GM13977 (cell line): Measurements from ENCODE around the gene EDN2.

ENCODE experiments used
- DNase-seq: peaks from one replicate; pipeline ENCODE4 v3.0.0; 2012; ENCODE audit warnings: low spot score
- CTCF ChIP-seq: IDR thresholded peaks from 2 replicates; pipeline ENCODE4 v1.5.1; 2012; ENCODE audit warnings: mild to moderate bottlenecking, control low read depth; ENCODE audit not compliant: insufficient read depth; ENCODE audit errors: extremely low read depth, missing control alignments
- in situ Hi-C: fragments of 300-500 bp; cut with MboI; formaldehyde crosslinking; loops from one replicate; pipeline ENCODE4 v1.12.0; 2022; ENCODE audit warnings: low sequenced_read_pairs, low pct_unique_long_range_greater_than_20kb, mixed read lengths, inconsistent platforms; ENCODE audit not compliant: unreplicated experiment

The EDN2 gene

DNA sequence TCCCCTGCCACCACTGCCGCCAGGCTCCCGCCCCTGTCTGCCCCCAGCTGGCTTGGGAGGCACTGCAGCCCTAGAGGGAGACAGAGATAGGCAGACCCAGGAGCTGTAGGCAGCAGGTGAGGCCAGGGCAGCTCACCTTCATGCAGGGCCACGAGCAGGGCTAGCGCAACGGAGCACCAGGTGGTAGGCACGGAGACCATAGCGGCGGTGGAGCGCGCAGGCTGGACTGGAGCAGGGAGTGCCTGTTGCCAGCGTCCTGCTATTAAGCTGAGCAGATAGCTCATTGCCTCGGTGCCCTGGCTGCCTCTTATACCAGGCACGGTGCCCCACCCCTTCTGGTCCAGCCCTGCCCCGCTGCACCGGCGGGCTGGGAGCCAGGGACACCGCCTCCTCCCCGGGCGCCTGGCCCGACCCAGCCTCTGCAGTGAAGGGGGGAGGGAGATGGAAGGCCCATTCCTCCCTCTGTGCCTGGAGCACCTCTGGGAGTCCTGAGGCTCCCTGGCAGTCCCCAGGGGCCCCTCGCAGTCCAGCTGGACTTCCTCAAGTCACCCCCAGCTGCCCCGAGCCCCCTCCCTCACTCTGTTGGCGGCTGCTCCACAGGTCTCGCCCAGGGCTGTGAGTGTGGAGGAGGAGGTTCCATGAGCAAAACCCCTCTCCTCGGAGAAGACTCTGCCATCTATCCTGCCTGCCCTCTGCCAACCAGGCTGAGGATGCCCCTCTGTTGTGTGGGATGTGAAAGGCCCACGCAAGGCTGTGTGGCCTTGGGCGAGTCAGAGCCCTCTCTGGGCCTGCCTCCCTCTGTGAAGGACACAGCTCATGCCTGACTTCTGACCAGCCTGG, at the start of gene EDN2:
TSS of gene EDN2 (minus strand) at position 282 of the 840 bp plus-strand sequence. CDS start at position 200, 82 bp downstream.
- in situ Hi-C loops = no loop called here
- DNase-seq = peak; percentile 52
- TF ChIP-seq CTCF = peak; percentile 18

DNA sequence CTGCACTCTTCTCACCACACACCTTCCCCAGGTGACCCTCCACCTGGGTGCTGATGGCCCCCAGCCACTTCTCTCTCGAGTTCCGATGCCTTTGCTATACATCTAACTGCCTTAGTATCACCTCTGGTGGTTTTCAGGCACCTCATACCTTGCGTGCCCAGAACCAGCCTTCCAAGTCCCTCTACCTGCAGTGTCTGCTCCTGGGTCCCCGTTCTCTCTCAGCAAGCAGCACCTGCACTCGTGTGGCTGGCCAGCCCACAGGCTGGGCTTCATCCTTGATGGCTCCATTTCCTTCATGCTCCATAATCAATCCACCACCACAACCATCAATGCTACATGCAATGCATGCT, 49.2 kb upstream of the EDN2 start:
- in situ Hi-C loops = no loop called here
- DNase-seq = no peak
- TF ChIP-seq CTCF = no peak

GRCh38 chr1:41533016-41533730, 48.7 kb upstream of the EDN2 start:
- TF ChIP-seq CTCF = no peak
- in situ Hi-C loops = no loop called here

DNA sequence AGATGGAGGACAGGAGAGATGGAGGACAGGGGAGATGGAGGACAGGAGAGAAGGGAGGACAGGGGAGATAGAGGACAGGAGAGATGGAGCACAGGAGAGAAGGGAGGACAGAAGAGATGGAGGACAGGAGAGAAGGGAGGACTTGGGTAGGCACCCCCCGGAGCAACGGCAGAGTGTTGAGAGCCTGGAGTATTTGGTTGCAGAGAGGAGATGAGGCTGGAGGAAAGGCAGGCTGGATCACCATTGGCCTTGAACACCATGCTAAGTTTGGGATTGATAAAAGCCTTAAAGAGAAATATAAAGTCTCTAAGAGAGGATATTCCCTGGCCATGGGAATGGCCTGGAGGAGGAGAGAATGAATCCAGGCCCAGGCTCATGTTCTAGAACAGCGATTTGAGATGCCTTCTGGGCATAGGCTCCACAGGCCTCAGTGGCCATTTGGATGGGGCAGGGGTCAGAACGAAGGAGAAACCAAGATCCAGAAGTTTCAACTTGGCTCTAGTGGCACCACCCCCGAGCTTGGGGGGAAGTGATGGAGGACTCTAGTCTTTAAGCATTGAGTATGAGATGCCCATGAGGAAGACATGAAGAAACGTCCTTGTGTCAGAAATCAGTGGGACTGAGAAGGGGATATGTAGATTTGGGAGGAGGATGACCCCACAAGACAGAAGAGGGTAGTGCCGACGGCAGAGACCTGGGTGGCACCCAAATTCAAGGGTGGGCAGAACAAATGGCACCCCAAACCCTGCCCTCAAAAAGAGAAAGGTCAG, 47.9 kb upstream of the EDN2 start:
- no peak for DNase-seq
- no peak for TF ChIP-seq CTCF
- in situ Hi-C loops = no loop called here

More at GRCh38 chr1:41533016-41533730, 48.7 kb upstream of the EDN2 start:
- no peak for DNase-seq

DNA sequence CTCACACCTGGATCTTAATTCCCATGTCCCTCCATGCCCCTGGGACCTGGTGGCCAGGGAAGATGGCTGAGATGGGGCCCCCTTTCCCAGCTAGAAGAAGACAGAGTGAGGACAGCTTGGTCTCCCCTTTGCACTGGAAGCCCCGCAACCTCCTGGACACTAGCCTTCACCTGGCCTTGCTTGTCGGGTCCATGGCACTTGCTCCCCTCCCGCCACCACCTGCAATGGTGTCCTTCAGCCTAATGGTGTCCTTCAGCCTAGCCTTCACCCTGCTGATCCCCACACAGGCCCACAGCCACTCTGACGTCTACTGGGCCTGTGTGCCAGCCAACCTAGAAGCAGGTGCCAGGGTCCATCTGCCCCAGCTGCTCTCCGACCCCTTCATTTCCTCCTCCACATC, 45.9 kb upstream of the EDN2 start:
- no peak for TF ChIP-seq CTCF
- no peak for DNase-seq
- in situ Hi-C loops = no loop called here

DNA sequence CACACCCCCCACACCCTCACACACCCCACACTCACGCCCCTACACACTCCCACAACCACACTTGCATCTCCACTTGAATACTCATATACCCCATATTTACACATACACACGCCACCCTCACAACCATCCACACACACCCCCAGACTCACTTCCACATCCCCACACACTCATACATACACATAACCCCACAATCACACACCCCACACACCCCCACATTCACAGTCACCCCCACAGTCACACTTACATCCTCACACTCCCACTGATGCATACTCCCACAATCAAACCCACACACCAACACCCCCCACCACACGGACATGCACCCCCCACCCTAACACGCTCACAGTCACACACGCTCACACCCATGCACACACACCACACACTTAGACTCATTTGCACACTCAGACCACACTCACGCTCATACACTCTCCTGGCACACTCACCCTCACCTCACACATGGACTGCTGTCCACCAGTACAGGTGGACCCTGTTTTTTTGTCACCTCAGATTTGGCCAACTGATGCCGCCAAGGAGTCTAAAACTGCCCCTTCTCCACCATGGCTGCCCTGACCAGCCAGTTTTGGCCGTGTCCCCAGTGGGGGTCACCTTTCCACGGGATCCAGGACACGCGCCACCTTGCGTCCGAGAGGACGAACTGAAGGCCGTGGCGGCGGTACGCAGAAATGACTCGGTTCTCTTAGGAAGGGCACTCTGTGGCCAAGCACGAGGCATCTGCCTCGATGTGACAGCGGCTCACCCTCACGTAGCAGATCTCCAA, 45.3 kb upstream of the EDN2 start:
- no peak for DNase-seq
- in situ Hi-C loops = no loop called here
- no peak for TF ChIP-seq CTCF
